ENCODE measurements around the gene NXN.
A peak's percentile ranks its signal among the peaks of the same experiment; 100 is the strongest.
"Not testable (repeated sequence)": the region's sequence is repeated elsewhere in the genome, so short reads cannot be mapped to it uniquely, and the experiment has no call there.

Gene NXN

GRCh38 chr17:798246-798645, 181.3 kb downstream of the NXN start:
- no peak for DNase-seq (ENCODE audit: low spot score)

DNA sequence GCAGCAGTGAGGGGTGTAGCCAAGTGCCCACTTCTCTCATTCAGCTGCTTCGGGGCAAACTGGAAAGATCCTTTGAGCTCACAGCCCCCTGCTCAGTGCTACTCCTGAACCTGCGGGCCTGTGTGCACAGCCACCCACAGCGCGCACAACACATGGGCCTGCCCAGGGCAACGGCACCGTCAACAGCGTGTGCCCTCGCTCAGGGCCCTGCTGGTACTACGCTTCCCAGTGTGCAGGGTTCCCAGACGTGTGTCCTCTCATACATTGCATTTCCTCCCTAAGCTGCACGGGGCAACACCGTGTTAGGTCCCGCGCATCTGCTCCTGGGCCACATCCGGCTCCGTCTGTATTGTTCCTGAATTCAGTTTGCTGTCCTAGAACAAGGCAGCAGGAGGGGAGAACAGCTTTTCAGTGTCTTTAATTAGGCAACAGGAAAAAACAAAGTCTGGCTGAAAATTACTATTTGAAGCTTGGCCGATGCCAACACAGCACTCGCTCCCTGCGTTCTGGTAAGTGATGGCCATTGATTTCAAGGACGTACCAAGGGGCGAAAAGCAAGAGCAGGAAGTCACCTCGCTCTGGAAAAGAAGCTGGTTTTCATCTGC, 182.2 kb downstream of the NXN start:
- DNase-seq (ENCODE audit: low spot score): no peak

DNA sequence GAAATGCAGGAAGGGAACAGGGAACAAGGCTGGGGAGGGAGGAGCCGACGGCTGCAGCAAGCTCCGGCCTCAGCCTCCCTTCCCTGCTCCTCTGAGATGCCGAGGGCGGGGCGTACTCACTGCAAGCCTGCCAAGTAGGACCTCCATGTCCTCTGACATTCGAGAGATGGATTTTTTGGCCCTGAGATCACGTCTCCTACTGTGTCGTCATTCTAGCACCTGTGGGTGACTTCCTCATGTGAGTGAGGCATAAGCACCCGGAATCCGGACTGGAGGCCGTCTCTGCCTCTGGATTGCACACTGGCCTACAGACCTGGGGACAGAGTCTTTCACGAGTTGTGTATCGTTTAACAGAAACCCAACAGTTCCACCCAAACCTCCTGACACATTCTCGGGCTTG, 183.0 kb downstream of the NXN start:
- no peak for DNase-seq (ENCODE audit: low spot score)

- DNase-seq (ENCODE audit: low spot score): no peak
These were observed 183.9 kb downstream of the NXN start for GRCh38 chr17:795721-796120.

GRCh38 chr17:795276-795675, 184.3 kb downstream of the NXN start:
- no peak for DNase-seq (ENCODE audit: low spot score)

DNA sequence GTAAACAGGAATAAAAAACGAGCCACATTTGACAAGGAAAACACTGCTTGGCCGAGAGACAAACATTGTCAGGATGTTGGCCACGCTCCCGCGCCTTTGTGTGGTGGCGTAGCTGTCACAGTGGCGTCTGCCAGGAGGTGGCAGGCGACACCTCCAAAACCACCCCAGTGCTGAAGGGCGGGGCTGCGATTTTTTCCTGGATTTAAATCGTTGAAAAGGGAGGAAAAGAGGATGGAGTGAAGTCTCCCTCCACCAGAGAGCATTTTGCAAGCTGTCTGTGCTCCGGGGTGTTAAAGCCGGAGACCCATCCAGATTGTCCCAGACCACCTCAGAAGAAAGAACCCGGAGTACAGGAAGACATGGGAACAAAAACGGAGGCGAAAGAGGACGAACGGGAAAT, 184.7 kb downstream of the NXN start:
- DNase-seq (ENCODE audit: low spot score): peak; percentile 88

DNA sequence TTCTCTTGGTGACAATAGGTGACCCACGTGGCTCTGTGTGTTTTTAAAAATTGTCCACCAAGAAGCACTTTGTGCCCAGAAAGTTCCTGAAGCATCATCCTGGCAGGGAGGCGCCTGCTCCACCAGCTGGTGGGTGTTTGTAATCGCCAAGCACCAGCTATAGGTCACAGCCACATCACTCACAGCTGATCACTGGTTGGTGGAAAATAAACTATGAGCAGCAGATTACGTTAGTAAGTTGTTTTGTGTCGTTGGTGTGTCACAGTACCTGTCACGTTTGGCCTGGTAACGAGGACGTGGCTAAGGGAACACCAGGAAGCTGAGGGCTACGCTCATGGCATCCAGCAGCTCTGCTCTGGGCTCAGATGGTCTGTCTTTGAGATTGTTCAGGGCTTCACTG, 187.3 kb downstream of the NXN start:
- DNase-seq (ENCODE audit: low spot score): no peak

DNA sequence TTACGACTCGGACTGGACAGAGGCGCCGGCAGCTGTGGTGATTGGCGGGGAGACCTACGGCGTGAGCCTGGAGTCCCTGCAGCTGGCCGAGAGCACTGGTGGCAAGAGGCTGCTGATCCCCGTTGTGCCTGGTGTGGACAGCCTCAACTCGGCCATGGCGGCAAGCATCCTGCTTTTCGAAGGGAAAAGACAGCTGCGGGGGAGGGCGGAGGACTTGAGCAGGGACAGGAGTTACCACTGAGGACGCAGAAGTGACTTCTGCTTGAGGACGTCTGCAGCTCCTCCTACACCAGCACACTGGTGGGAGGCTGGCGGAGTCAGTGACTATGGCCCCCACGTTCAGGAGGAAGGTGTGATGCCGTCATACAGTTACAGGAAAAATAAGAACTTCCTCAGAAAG, 187.7 kb downstream of the NXN start:
- DNase-seq (ENCODE audit: low spot score): no peak

DNA sequence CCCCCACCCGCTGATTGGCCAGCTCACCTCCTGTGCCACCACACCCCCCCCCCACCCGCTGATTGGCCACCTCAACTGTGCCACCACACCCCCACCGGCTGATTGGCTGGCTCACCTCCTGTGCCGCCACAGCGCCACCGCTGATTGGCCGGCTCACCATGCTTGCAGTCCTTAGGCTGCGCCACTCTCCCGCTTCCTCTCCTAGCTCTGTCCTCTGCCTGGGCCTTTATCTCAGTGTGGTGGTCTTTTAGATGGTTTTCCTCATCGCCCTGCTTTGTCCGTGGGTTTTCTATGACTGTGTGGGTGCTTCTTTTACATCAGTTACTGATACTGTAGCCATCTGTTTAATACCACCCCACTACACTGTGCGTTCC, 188.7 kb downstream of the NXN start:
- peak; percentile 6 for DNase-seq (ENCODE audit: low spot score)

GRCh38 chr17:789931-790873, 189.4 kb downstream of the NXN start:
- DNase-seq (ENCODE audit: low spot score): peak; percentile 10

DNA sequence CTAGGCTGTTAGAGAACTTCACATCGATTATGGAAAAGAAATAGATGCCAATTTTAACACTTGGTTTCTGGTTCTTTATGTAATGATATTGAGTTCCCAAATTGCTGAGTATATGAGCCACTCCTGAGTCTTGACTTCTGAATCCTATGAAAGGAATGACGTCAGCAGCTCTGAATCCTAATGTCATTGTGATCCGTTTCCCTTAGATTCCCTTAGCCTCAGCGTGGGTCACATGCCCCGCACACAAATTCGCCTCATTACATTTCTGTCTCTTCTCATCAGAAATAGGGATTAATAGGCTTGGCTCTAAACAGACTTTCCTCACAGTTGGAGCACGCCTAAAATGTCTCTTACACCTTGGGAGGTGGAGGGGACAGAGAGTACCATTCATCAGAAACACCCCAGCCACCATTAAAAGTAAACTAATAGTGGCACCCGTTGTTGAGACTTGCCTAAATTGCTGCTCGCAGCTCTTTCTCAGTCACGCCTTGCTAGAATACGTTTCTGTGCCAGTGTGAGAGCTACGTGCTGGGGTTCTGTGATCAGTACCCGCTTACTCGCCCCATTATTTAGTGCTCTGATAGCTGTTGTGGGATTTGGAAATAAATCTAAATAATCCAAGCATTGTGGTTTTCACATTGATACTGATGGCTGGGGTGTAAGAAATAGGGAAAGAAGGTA, 190.3 kb downstream of the NXN start:
- no peak for DNase-seq (ENCODE audit: low spot score)

DNA sequence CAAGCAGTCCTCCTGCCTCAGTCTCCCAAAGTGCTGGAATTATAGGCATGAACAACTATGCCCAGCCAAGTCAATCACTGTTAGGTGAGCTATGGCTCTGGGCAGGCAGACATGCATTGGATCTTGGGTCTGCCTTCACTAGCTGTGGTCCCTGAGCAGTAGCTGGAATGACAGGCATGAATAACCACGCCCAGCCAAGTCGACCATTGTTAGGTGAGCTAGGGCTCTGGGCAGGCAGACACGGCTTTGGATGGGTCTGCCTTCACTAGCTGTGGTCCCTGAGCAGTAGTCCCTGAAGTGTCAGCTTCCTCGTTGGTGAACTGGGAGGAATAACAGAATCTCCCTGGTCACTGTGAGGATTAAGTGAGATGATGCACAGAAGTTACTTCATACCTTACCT, 191.0 kb downstream of the NXN start:
- no peak for DNase-seq (ENCODE audit: low spot score)

DNA sequence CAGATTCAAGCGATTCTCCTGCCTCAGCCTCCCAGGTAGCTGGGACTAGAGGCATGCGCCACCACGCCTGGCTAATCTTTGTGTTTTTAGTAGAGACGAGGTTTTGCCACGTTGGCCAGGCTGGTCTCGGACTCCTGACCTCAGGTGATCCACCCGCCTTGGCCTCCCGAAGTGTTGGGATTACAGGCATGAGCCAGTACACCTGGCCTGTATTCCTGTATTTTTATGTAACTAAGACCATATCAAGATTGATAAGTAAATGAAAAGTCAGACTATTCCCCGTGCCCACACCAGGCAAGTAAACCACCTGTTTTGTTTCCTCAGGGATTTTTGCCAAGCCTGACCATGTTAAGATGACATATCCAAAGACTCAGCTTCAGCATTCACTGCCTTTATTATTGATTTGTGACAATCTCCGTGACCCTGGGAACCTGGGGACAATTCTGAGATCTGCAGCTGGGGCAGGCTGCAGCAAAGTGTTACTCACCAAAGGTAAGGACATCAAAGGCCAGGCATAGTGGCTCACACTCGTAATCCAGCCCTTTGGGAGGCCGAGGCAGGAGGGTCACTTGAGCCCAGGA, 191.8 kb downstream of the NXN start:
- DNase-seq (ENCODE audit: low spot score): no peak

GRCh38 chr17:785901-786300, 193.7 kb downstream of the NXN start:
- not testable (repeated sequence) for DNase-seq (ENCODE audit: low spot score)

- DNase-seq (ENCODE audit: low spot score): peak; percentile 22
These were observed 195.4 kb downstream of the NXN start for GRCh38 chr17:784143-784542.

- peak; percentile 98 for DNase-seq (ENCODE audit: low spot score)
These were observed 197.5 kb downstream of the NXN start, which contains the start of the genes GLOD4 and MRM3 for GRCh38 chr17:781805-782731. Gene GLOD4, minus strand, starts transcription at chr17:782280. Its CDS starts 25 bp downstream, at chr17:782255. Gene MRM3, plus strand, starts transcription at chr17:782353. Its CDS starts 26 bp downstream, at chr17:782379.

DNA sequence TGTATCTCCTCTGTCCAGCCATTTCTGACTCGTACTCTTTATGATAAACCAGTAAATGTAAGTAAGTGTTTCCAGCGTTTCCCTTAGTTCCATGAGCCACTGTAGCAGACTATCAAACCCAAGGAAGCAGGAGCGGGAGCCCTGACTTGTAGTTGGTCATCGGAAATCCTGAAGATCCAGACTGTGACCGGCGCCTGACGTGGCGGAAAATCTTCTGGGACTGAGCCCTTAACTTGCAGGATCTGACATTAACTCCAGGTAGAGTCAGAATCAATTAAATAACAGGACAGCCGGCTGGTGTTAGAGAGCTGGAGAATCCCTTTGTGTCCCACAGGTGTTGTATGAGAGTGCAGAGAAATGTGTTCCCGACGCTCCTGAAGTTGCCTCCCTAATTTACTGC, 201.5 kb downstream of the NXN start:
- no peak for DNase-seq (ENCODE audit: low spot score)

- no peak for DNase-seq (ENCODE audit: low spot score)
These were observed 205.3 kb downstream of the NXN start for GRCh38 chr17:774313-774584.

- no peak for DNase-seq (ENCODE audit: low spot score)
These were observed 205.9 kb downstream of the NXN start for GRCh38 chr17:773467-774312.

GRCh38 chr17:773016-773415, 206.6 kb downstream of the NXN start:
- DNase-seq (ENCODE audit: low spot score): no peak

GRCh38 chr17:767076-767475, 212.5 kb downstream of the NXN start:
- no peak for DNase-seq (ENCODE audit: low spot score)
